ENCODE data around the gene TMED4.
"Not testable (repeated sequence)": the region's sequence is repeated elsewhere in the genome, so short reads cannot be mapped to it uniquely, and the experiment has no call there.

The TMED4 gene

DNA sequence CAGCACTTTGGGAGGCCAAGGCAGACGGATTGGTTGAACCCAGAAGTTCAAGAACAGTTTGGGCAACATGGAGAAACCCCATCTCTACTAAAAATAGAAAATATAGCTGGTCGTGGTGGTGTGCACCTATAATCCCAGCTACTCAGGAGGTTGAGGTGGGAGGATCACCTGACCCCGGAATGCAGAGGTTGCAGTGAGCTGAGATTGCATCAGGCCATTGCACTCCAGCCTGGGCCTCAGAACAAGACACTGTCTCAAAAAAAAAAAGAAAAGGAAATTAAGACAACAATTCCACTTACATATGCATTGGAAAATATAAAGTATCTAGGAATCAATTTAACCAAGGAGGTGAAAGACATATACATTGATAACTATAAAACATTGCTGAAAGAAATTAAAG, 17.2 kb upstream of the TMED4 start:
- TF ChIP-seq CTCF (IDR thresholded peaks at IDR 0.05; ENCODE audit: control insufficient read depth, extremely low read depth, insufficient read depth), result no peak
- H3K4me3 ChIP-seq (ENCODE audit: low read depth, low read length), result no peak overlapping the region
- DNase-seq (ENCODE audit: low read depth), result no peak

- not testable (repeated sequence) for DNase-seq (ENCODE audit: low read depth)
Measured at GRCh38 chr7:44597181-44597580, 15.2 kb upstream of the TMED4 start.

DNA sequence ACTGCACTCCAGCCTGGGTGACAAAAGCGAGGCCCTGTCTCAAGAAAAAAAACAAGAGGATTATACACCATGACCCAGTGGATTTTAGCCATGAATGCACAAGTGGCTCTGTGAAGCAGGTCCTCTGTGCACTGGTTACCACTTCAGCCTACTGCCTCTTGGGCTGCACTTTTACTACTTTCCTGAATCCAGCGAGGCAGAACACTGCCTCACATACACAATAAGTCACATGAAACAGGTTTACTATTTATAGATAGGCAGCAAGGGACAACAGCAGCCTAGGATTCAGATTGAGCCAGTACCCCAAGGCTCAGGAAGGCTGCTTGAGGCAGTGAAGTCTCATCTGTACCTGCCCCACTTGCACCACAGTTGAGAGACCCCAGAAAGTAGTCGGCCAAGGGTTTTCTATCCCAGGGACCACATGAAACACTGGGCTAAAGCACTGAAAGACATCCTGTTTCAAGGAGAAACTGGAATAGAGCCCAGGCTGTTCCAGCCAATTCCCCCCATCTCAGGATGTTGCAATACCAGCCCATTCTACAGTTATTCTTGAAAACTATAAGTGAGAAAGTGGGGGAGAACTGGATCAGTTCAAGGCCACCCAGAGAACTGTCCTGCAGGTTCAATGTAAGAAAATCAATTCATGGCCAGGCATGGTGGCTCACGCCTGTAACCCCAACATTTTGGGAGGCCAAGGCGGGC, 14.1 kb upstream of the TMED4 start:
- DNase-seq (ENCODE audit: low read depth), result no peak
- no peak for TF ChIP-seq CTCF (IDR thresholded peaks at IDR 0.05; ENCODE audit: control insufficient read depth, extremely low read depth, insufficient read depth)
- H3K4me3 ChIP-seq (ENCODE audit: low read depth, low read length), result no peak overlapping the region

More at GRCh38 chr7:44597181-44597580, 15.2 kb upstream of the TMED4 start:
- not testable (repeated sequence) for H3K4me3 ChIP-seq (ENCODE audit: low read depth, low read length)

GRCh38 chr7:44590910-44591309, 8.9 kb upstream of the TMED4 start:
- no peak for DNase-seq (ENCODE audit: low read depth)
- no peak overlapping the region for H3K4me3 ChIP-seq (ENCODE audit: low read depth, low read length)

GRCh38 chr7:44587843-44588711, 6.0 kb upstream of the TMED4 start:
- no peak overlapping the region for H3K4me3 ChIP-seq (ENCODE audit: low read depth, low read length)
- DNase-seq (ENCODE audit: low read depth), result peak; percentile 33
- TF ChIP-seq CTCF (IDR thresholded peaks at IDR 0.05; ENCODE audit: control insufficient read depth, extremely low read depth, insufficient read depth), result peak; percentile 69

More at GRCh38 chr7:44590910-44591309, 8.9 kb upstream of the TMED4 start:
- TF ChIP-seq CTCF (IDR thresholded peaks at IDR 0.05; ENCODE audit: control insufficient read depth, extremely low read depth, insufficient read depth), result no peak

- peak overlapping the region; percentile 96 for H3K4me3 ChIP-seq (ENCODE audit: low read depth, low read length)
- DNase-seq (ENCODE audit: low read depth), result no peak
- no peak for TF ChIP-seq CTCF (IDR thresholded peaks at IDR 0.05; ENCODE audit: control insufficient read depth, extremely low read depth, insufficient read depth)
Measured at GRCh38 chr7:44583146-44583865, 1.3 kb upstream of the TMED4 start.

Measured in LNCaP clone FGC (cell line).